Measurements from ENCODE around the gene TESK2.
"Not testable (repeated sequence)": the region's sequence is repeated elsewhere in the genome, so short reads cannot be mapped to it uniquely, and the experiment has no call there.

TESK2 gene

GRCh38 chr1:45380125-45380524 lies 110.8 kb downstream of the TESK2 start:
- no peak for FAIRE-seq
- no peak for DNase-seq (ENCODE audit: low spot score)

DNA sequence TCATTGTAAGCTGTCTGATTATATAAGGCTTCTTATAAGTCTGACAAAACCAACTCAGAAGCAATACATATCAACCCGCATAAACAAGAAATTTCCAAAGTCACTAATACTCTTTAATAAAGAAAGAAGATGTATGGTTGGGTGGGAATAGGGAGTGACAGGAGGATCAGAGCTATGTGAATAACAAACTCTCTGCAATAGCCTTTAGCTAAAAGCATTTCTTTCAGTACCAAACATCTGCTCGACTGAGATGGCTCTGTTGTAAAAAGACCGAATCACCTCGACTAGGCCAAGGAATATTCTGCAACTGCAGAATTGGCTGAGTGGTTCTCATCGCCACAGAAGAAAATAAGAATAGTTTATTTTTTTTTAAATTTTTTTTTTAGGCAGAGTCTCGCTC lies 111.4 kb downstream of the TESK2 start:
- no peak for DNase-seq (ENCODE audit: low spot score)
- no peak for FAIRE-seq

DNA sequence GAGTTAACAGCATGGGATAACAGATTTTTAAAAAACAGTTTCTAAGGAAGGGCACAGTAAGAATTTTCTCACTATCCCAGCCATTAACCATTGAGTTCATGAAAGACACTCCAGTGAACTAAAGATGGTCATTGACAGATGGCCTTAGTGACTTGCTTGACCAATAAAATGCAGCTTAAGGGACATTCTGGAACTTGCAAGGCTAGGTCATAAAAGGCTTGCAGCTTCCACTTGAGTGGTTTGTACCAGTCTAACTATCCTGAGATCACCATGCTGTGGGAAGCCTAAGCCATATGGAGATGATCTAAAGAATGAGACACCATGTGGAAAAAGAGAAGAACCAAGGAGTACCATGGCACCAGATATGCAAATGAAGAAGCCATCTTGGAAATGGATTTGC lies 112.8 kb downstream of the TESK2 start:
- no peak for FAIRE-seq

DNA sequence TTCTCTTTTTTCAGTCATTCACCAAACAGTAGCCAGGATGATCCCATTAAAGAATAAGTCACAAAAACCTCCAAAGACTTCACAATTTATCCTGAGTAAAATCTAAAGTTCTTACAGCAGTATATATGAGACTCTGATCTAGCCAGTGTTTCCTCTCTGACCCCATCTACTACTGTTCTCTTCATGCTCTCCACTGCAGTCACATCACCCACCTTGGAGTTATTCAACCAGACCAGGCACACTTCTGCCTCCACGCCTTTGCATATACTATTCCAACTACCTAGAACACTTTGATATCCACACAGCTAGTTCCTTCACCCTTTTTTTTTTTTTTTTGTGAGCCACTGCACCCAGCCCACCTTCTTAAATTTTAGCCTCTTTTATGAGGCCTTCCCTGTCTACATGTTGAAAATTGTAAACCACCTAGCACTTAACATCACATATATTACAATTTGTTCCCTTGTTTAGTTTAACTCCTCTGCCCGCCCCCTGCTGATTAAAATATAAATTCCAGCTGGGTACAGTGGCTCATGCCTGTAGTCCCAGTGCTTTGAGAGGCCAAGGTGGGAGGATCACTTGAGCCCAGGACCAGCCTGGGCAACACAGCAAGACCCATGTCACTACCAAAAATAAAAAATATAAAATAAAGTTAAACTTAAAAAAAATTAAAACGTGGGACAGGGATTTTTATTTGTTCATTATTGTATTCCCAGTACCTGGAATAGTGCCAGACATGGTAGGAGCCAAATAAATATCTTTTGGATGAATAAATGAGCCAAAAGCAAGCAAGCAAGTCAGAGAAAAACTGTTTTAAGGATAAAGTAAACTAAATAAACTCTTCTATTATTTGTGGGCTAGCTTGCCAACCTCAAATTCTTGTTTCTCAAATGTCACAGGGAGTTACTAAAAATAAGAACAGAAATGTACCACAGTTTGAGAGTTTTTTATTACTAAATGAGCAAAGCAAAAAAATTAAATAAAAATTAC lies 115.6 kb downstream of the TESK2 start:
- no peak for DNase-seq (ENCODE audit: low spot score)
- no peak for FAIRE-seq

More for the DNA sequence above, 112.8 kb downstream of the TESK2 start:
- no peak for DNase-seq (ENCODE audit: low spot score)

DNA sequence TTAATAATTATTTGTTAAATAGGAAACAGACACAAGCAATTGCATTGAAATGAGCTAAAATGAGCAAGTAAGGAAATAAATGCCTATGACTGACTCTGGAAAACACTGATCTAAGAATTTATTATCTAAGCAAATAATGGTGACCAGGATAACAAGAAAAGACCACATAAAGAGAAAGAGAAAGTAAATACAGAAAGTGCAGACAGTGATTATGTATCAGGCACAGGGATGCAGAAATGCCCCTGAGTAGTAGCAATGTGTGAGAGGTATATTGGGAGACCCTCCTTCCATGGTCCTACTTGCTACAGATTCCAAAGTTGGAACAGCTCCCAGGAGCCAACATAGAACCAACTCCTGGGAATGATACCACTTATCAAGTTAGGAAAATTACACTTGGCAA lies 117.4 kb downstream of the TESK2 start:
- FAIRE-seq (no peak), DNase-seq (ENCODE audit: low spot score) (no peak)

- no peak for FAIRE-seq
Observed at GRCh38 chr1:45370575-45370974, 120.4 kb downstream of the TESK2 start.

DNA sequence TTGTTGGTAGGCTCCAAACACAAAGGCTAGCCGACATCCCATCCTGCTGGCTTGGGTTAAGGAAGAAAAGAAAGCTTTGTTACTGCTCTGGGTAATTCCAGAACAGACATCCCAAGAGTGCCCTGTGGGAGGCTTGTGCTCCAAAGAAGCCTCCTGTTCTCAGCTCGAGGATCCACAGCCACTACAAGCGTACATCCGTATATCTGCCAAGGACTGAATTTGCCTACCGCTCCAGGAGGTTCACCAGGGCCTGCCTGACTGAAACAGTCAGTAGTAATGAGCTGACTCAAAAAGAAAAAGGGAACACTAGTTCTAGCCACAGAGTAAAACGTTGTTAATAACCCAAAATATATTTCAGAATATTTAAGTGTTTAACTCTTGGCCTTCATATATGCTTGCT lies 125.9 kb downstream of the TESK2 start:
- no peak for FAIRE-seq

More at GRCh38 chr1:45370575-45370974, 120.4 kb downstream of the TESK2 start:
- no peak for DNase-seq (ENCODE audit: low spot score)

GRCh38 chr1:45364294-45364693 lies 126.7 kb downstream of the TESK2 start:
- FAIRE-seq (no peak), DNase-seq (ENCODE audit: low spot score) (no peak)

More for the DNA sequence above, 125.9 kb downstream of the TESK2 start:
- DNase-seq (ENCODE audit: low spot score): no peak

DNA sequence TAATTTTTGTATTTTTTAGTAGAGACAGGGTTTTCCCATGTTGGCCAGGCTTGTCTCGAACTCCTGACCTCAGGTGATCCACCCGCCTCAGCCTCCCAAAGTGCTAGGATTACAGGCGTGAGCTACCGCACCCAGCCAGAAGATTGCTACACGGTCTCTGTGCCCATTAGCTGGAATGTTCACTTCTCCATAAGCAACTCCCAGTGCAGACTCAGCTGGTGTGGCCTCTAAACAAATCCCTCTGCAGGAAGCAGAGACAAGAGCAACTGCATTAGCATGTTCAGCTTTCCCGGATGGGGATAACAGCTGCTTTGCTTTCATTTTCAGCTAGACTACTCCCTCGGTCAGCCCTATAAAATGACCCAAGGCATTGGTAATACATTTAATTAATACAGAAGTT lies 130.0 kb downstream of the TESK2 start:
- not testable (repeated sequence) for FAIRE-seq; DNase-seq (ENCODE audit: low spot score)

DNA sequence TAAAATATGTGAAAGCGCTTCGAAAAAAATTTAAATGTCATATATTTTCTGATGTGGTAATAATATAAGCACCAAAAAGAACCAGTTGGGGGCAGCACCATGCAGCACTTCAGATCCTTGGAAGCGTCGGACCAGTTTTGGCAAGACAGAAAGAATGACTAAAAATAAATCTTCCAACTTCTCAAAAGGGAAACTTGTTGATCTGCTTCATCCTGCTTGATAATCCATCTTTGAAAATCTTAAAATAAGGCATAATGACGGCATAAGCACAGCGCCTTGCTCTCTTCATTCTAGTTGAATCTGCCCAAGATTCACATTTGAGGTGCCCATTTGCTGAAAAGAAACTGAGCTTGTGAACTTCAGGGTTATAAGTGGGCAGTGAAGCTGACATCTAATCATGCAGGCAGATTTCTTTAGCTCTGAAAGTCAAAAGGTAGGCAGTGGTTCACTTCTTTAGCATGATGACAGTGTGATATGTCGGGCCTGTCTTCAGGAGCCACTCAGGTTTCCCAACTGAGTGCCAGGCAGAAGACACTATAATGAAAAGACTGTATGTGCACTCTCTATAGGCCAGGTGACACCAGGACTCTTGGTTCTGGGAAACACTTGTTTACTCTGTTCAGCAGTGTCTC lies 131.0 kb downstream of the TESK2 start:
- peak; percentile 68 for FAIRE-seq
- DNase-seq (ENCODE audit: low spot score): peak; percentile 18

DNA sequence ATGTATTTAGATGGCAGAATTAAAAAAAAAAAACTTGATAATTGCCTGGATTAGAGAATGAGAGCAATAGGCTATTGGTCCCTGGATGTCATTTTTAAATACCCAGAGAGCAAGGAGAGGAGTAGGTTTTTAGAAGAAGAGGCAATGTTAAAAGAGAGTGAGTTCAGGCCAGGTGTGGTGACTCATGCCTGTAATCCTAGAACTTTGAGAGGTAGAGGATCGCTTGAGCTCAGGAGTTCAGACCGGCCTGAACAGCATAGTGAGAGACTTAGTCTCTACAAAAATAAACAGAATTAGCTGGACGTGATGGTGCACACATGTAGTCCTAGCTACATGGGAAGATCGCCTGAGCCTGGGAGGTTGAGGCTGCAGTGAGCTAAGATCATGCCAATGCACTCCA lies 134.8 kb downstream of the TESK2 start:
- no peak for FAIRE-seq
- DNase-seq (ENCODE audit: low spot score): no peak

DNA sequence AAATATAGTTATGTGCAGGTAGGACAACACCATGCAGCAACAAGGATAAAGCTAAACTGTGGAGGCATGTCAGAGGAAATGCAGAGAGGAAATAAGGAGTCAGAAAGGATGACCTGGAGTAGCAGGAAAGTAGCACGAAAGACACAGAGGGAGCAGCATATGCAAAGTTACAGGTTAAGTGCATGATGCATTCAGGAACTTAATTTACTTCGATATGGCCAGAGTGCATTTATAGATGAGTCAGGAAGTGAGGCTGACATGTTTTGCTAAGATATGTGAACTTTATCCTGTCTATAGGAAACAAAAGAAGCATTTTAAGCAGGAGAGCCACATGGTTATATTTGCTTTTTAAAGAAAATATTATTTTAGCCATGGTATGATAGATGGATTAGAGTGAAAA lies 135.3 kb downstream of the TESK2 start:
- FAIRE-seq (no peak), DNase-seq (ENCODE audit: low spot score) (no peak)

DNA sequence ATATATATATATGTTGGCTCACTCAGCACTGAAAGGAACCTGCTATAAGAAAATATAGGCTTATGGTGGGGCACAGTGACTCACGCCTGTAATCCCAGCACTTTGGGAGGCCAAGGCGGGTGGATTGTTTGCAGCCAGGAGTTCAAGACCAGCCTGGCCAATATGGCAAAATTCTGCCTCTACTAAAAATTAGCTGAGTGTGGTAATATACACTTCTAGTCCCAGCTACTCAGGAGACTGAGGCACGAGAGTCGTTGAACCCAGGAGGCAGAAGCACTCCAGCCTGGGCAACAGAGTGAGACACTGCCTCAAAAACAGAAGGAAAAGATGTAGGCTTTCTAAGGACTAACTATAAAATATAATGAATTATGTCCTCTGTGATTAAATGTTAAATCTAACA lies 136.1 kb downstream of the TESK2 start:
- FAIRE-seq (no peak), DNase-seq (ENCODE audit: low spot score) (no peak)

DNA sequence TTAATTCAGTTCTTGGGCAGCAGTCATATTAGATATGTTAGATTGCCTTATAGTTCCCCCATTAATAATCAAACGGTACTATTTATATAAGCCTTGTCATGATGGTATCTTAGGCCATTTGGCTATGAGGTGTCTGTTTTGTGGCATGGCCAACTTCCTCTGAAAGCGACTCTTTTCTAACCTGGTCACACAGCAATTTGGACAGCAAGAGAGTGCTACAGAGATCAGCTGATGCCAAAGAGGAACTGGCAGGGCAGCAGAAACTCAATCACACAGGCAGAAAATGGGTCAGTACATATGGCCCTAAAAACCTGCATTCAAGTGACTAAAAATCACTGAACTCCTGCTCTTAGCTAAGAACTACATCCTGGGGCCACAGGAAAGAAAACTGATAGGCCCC lies 137.3 kb downstream of the TESK2 start:
- DNase-seq (ENCODE audit: low spot score): no peak
- FAIRE-seq: no peak

DNA sequence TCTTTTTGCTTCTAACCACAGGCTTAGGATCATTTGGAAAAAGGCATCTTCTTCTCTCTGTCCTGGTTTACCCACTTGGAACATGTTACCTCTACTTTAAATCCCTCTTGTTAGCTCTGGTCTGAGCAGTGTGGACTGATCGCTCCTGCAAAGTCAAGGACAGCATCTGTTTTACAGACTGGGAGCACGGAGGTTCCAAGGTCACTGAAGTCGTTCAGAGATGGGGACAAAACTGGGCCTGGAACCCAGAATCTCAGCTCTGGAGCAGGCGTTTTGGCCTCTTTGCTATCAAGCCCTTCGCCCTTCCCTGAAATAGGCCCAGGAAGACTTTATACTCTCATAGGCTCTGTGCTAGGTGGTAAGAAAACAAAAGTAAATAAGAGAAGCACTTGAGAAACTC lies 139.5 kb downstream of the TESK2 start:
- no peak for FAIRE-seq

DNA sequence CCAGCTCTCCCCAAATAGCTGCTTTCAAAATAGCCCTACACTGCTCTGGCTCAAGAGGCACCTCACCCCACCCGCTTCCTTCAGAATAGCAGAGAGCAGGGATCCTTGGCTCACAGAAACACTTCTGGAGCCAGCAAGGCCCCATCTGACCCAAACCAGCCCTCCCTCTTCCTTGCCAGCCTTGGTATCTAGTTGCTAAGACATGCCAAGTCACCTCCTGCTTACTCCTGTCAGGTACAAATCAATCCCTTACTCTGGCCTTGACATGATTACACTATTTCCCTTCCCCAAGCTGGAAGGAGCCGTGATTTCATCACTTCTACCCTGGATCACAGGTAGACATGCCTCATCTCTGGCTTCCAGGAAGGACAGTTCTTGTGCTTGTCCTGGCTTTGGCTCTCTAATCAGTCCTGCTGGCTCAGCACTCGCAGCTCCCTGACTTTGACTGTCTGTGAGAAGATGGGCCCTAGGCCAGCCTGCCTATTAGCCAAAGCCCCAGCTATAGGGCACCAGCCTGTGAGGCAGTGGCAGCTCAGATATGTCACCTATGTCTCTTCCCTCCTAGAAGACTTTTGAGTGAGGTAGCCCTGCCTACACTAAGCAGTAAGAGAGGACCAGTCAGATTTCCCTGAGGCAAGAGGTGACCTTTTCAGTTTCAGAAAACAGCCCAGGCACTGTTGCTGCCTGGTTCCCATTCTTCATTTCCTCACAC lies 141.8 kb downstream of the TESK2 start:
- FAIRE-seq: no peak
- DNase-seq (ENCODE audit: low spot score): no peak

More for the DNA sequence above, 139.5 kb downstream of the TESK2 start:
- no peak for DNase-seq (ENCODE audit: low spot score)

DNA sequence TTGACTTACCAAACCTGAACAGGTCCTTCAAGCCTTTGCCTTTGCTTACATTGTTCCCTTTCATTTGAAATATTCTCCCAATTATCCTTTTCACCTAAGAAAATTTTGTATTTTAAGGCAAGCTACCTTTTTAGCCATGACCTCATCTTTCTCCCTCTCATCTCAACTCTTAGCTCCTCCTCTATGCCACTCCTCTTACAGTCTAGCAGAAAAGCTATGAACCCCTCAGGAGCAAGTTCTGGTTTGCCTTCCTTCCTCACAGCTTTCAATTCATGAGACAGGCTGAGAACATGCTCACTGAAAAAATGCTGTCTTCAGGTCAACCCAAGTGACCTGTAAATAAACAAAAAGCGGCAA lies 142.4 kb downstream of the TESK2 start:
- DNase-seq (ENCODE audit: low spot score): no peak
- no peak for FAIRE-seq

DNA sequence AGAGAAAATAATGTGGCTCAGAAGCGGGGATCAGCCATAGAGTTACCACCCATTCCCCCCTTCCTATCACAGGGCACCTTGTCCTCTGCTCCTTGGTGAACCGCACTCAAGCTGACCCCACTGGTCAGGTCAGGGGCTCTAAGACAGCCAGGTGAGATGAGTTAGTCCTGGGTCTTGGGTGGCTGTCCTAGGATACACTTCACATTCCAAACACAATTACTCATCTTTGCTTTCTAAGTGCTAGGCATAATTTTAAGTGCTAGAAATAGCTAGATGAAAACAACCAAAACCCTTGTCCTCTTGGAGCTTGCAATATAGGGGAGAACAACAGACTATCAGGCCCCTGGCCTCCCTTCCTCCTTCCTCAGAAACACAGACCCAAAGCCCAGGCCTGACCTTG lies 142.9 kb downstream of the TESK2 start:
- no peak for DNase-seq (ENCODE audit: low spot score)
- FAIRE-seq: no peak

GRCh38 chr1:45346473-45346872 lies 144.5 kb downstream of the TESK2 start:
- FAIRE-seq: no peak

GRCh38 chr1:45345014-45345413 lies 145.9 kb downstream of the TESK2 start:
- no peak for FAIRE-seq
- no peak for DNase-seq (ENCODE audit: low spot score)

More at GRCh38 chr1:45346473-45346872, 144.5 kb downstream of the TESK2 start:
- no peak for DNase-seq (ENCODE audit: low spot score)

GRCh38 chr1:45344499-45344898 lies 146.5 kb downstream of the TESK2 start:
- no peak for FAIRE-seq
- DNase-seq (ENCODE audit: low spot score): no peak
